ENCODE measurements around the gene SLC35E4. TPM values are rescaled to one million over a fixed set of nuclear protein-coding genes. Genes with fewer than 3 reads are reported as not detected.

SLC35E4 gene
- total and polyA plus RNA-seq, 9 of the 15 experiments (the other 6 are each of a cell fraction or from before 2014, with no cell fraction given): 0.06 to 2.3 (median 0.86) TPM; not detected in 1

DNA sequence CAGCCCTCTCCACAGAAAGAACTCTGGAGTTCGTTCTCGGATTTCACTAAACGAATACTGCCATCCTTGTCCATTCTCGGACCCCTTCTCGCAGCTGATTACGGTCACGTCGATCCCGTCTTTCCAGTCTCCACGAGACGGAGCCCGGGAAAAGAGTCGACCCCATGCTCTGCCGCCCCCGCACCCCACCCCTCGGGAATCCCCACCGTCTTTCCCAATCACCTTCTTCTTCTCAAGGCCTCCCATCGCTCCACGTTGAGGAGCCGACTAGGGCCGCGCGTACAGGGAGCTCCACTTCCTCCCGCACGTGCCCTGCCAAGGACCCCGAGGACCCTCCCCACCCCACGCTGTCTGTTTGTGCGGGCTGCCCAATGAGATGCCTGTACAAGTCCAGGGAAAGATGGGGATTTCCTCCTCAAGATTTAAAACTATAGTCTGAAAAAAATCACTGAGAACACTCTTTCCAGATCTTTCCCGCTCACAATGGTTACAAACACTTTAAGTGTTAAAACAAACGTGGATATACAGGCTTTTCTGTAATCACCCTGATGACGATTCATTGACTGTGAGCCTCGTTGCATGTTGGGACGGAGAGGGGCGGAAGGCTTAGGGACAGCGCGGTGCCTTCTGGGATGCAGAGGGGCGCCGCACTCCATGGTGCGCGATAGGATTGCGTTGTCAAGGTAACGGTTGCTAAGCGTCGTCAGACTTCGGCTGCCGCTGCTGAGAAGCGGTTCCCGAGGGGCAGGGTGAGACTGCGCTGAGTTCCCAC, 43.8 kb upstream of the SLC35E4 start, which contains the start of gene PES1 (continued):
- TF ChIP-seq SMAD1 (IDR thresholded peaks at IDR 0.05; ENCODE audit: low read depth, low read length, partially characterized antibody) (no peak), TRIM28 (IDR thresholded peaks at IDR 0.05) (no peak), ZNF140 (CRISPR knock-in tag; IDR thresholded peaks at IDR 0.05) (no peak), HDAC2 (IDR thresholded peaks at IDR 0.05) (no peak), HDAC8 (tag; IDR thresholded peaks at IDR 0.05) (no peak), MIER1 (IDR thresholded peaks at IDR 0.05; ENCODE audit: low read depth) (no peak), EZH2 (IDR thresholded peaks at IDR 0.05; ENCODE audit: borderline replicate concordance, low read depth, low read length) (no peak), KDM1A (IDR thresholded peaks at IDR 0.05) (no peak), ZNF696 (CRISPR knock-in tag; conservative IDR thresholded peaks at IDR 0.05) (no peak)
- TF ChIP-seq, protein P1, sequence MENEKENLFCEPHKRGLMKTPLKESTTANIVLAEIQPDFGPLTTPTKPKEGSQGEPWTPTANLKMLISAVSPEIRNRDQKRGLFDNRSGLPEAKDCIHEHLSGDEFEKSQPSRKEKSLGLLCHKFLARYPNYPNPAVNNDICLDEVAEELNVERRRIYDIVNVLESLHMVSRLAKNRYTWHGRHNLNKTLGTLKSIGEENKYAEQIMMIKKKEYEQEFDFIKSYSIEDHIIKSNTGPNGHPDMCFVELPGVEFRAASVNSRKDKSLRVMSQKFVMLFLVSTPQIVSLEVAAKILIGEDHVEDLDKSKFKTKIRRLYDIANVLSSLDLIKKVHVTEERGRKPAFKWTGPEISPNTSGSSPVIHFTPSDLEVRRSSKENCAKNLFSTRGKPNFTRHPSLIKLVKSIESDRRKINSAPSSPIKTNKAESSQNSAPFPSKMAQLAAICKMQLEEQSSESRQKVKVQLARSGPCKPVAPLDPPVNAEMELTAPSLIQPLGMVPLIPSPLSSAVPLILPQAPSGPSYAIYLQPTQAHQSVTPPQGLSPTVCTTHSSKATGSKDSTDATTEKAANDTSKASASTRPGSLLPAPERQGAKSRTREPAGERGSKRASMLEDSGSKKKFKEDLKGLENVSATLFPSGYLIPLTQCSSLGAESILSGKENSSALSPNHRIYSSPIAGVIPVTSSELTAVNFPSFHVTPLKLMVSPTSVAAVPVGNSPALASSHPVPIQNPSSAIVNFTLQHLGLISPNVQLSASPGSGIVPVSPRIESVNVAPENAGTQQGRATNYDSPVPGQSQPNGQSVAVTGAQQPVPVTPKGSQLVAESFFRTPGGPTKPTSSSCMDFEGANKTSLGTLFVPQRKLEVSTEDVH (IDR thresholded peaks at IDR 0.05; ENCODE audit: low read depth, partially characterized antibody): peak; percentile 91
- TF ChIP-seq, protein P2, sequence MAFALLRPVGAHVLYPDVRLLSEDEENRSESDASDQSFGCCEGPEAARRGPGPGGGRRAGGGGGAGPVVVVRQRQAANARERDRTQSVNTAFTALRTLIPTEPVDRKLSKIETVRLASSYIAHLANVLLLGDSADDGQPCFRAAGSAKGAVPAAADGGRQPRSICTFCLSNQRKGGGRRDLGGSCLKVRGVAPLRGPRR (CRISPR knock-in tag; IDR thresholded peaks at IDR 0.05): no peak
- TF ChIP-seq, protein P3, sequence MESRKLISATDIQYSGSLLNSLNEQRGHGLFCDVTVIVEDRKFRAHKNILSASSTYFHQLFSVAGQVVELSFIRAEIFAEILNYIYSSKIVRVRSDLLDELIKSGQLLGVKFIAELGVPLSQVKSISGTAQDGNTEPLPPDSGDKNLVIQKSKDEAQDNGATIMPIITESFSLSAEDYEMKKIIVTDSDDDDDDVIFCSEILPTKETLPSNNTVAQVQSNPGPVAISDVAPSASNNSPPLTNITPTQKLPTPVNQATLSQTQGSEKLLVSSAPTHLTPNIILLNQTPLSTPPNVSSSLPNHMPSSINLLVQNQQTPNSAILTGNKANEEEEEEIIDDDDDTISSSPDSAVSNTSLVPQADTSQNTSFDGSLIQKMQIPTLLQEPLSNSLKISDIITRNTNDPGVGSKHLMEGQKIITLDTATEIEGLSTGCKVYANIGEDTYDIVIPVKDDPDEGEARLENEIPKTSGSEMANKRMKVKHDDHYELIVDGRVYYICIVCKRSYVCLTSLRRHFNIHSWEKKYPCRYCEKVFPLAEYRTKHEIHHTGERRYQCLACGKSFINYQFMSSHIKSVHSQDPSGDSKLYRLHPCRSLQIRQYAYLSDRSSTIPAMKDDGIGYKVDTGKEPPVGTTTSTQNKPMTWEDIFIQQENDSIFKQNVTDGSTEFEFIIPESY (CRISPR knock-in tag; IDR thresholded peaks at IDR 0.05): no peak
- TF ChIP-seq, protein P4, sequence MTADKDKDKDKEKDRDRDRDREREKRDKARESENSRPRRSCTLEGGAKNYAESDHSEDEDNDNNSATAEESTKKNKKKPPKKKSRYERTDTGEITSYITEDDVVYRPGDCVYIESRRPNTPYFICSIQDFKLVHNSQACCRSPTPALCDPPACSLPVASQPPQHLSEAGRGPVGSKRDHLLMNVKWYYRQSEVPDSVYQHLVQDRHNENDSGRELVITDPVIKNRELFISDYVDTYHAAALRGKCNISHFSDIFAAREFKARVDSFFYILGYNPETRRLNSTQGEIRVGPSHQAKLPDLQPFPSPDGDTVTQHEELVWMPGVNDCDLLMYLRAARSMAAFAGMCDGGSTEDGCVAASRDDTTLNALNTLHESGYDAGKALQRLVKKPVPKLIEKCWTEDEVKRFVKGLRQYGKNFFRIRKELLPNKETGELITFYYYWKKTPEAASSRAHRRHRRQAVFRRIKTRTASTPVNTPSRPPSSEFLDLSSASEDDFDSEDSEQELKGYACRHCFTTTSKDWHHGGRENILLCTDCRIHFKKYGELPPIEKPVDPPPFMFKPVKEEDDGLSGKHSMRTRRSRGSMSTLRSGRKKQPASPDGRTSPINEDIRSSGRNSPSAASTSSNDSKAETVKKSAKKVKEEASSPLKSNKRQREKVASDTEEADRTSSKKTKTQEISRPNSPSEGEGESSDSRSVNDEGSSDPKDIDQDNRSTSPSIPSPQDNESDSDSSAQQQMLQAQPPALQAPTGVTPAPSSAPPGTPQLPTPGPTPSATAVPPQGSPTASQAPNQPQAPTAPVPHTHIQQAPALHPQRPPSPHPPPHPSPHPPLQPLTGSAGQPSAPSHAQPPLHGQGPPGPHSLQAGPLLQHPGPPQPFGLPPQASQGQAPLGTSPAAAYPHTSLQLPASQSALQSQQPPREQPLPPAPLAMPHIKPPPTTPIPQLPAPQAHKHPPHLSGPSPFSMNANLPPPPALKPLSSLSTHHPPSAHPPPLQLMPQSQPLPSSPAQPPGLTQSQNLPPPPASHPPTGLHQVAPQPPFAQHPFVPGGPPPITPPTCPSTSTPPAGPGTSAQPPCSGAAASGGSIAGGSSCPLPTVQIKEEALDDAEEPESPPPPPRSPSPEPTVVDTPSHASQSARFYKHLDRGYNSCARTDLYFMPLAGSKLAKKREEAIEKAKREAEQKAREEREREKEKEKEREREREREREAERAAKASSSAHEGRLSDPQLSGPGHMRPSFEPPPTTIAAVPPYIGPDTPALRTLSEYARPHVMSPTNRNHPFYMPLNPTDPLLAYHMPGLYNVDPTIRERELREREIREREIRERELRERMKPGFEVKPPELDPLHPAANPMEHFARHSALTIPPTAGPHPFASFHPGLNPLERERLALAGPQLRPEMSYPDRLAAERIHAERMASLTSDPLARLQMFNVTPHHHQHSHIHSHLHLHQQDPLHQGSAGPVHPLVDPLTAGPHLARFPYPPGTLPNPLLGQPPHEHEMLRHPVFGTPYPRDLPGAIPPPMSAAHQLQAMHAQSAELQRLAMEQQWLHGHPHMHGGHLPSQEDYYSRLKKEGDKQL (CRISPR knock-in tag; IDR thresholded peaks at IDR 0.05; ENCODE audit: borderline replicate concordance): no peak
- TF ChIP-seq, protein P5, sequence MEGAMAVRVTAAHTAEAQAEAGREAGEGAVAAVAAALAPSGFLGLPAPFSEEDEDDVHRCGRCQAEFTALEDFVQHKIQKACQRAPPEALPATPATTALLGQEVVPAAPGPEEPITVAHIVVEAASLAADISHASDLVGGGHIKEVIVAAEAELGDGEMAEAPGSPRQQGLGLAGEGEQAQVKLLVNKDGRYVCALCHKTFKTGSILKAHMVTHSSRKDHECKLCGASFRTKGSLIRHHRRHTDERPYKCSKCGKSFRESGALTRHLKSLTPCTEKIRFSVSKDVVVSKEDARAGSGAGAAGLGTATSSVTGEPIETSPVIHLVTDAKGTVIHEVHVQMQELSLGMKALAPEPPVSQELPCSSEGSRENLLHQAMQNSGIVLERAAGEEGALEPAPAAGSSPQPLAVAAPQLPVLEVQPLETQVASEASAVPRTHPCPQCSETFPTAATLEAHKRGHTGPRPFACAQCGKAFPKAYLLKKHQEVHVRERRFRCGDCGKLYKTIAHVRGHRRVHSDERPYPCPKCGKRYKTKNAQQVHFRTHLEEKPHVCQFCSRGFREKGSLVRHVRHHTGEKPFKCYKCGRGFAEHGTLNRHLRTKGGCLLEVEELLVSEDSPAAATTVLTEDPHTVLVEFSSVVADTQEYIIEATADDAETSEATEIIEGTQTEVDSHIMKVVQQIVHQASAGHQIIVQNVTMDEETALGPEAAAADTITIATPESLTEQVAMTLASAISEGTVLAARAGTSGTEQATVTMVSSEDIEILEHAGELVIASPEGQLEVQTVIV (CRISPR knock-in tag; IDR thresholded peaks at IDR 0.05; ENCODE audit: borderline replicate concordance): no peak
